ENCODE measurements around the gene PIMREG.
A peak's percentile ranks its signal among the peaks of the same experiment; 100 is the strongest.

PIMREG gene

DNA sequence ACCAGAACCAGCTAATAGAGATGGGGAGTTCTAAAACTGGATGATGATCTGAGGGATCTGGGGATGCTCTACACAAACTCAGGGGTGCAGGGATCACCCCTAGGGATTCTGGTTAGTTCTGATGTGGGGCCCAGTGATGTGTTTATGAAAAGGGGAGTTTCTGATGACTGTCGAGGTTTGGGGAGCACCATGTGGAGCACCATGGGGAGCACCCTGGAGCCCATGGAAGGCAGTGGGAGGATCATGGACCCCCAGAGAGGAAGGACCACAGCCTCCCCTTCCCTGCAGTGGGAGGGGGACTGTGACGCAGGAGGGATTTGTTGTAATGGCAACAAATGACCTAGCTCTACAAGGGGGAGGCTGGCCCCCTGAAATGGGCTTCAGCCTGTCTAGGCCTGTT is 18.4 kb downstream of the PIMREG start:
- no peak for DNase-seq

DNA sequence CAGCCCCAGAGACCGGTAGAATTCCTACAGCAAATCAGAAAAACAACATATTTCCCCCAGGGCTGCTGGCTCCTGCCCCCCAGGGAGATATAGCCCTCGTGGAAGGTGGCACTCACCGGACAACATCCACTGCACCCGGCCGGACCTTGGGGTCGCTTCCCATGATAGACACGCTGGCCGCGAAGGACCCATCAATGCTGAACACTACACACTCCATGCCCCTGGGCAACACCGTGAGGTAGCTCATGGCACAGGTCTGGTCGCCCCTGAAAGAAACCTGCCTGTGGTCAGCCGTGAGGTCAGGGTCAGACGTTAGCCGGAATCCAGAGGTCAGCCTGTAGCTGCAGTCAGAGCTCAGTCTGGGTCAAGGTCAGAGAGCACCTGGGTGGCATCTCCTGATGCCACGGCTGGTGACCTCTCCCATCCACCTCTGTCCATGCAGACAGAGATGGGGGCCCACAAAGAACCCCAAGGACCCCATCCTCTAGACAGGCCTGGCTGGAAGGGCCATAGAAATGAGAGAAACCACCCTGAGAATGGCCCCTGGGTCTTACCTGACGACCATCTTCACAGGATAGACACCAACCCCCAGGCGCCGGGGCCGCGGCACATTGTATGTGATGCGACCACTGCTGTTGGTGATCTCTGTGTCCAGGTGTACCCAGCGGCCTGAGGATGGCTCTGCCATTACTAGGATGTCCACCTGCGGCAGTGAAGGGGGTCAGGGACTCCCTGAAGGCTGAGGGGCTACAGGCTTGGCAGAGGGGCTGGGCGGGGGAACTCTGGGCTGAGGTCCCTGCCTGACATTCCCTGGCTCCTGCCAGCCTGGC is 19.6 kb downstream of the PIMREG start:
- DNase-seq: no peak

DNA sequence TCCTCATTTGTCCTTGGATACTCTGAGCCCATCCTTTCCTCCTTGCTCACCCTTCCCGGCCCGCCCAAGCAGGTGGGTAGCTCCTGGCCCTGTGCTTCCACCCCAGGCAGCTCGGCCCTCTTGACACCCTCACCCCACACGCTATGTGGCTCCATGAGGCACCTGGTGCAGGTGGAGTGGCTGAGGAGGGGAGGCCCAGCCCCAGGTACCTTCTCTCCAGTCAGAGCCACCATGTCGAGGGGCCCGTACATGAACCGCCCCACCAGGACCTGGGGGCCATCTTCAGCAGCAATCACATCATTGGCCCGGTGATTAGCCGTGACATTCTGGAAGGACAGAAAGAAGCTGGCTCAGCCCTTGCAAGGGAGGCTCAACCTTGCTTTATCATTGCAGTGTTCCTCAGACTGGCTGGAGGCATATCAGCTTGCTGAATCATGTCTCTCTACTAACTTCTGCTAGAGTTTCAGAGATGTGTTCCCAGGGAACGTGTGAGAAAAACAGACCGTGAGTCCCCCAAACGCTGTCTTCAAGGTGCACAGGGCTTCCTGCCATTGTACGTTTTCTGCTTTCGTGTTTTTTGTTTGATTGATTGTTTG is 20.3 kb downstream of the PIMREG start:
- no peak for DNase-seq

DNA sequence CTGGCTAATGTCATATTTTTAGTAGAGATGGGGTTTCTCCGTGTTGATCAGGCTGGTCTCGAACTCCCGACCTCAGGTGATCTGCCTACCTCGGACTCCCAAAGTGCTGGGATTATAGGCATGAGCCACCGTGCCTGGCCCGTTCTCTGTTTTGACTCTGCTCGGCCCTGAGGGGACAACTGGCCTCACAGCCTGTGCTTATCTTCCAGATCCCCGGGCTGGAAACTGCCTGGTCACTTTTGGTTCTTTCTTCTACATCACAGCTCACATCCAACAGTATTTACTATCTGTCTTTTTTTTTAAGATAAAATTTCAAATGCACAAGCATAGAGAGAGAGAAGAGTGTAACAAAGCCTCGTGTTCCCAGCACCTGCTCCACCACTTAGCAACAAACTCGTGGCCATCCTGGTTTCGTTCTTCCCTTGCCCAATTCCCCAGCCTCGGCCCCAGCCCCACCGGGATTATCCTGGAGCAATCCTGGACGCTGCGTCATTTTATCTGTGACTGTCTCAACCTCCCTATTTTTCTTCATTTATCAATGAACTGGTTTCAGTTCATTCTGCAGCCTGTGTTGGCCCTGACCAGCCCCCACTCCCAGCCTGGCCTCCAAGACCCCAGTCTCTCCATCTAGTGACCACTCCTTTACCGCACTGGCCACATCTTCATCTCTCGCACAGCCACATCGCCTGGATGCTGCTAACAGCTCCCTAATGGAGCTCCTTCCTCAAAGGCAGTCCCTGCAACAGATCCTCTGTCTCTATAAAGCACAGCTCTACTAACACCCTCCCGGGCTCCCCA is 21.1 kb downstream of the PIMREG start:
- DNase-seq: no peak

DNA sequence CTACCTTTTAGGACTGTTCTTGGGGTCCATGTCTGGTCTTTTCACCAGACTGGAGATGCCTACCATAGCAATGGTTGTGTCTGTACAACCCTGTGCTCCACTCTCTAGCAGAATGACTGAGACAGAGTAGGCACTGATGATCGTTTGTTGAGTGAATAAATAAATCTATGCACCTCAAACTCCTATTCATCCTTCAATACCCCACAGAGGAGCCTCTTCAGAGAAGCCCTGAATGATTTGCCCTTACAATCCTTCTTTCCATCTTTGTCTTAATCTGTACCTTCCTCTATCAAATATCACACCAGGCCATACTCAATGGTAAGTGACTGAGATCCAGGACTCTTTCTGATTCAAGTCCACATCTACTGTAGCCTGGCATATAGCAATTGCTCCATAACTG is 23.3 kb downstream of the PIMREG start:
- DNase-seq: no peak

DNA sequence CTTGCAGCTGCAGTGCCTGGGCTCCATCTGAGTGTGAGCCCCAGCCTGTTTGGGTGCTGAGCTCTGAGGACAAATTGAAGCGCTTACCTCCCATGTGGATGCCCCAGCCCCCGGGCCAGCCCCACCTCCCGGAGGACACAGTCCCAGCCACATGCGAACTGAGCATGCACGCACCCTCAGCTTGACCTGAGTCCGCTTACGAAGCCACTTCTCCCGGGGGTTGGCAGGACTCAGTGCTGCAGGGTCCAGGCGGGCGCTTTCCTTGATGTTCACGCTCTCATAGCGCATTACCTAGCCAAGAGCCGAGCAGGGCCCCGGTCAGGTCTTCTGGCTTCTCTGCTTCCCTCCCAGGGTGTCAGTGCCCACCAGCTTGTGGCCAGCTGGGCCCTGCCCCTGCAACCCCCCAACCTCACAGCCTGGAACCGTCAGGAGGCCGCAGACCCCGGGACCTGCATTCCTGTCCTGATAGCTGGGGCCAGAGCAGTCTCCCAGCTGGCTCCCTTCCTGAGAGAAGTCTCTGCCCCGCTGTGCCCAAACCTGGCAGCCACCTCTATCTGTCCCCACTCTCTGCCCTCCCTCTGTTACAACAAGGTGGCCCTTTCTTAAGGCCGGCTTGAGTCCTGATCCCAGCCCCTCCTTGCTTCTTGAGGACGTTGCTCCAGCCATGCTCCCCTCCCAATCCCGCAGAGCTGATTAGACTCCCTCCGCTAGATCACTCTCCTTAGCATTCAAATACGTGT is 24.0 kb downstream of the PIMREG start:
- DNase-seq: no peak

DNA sequence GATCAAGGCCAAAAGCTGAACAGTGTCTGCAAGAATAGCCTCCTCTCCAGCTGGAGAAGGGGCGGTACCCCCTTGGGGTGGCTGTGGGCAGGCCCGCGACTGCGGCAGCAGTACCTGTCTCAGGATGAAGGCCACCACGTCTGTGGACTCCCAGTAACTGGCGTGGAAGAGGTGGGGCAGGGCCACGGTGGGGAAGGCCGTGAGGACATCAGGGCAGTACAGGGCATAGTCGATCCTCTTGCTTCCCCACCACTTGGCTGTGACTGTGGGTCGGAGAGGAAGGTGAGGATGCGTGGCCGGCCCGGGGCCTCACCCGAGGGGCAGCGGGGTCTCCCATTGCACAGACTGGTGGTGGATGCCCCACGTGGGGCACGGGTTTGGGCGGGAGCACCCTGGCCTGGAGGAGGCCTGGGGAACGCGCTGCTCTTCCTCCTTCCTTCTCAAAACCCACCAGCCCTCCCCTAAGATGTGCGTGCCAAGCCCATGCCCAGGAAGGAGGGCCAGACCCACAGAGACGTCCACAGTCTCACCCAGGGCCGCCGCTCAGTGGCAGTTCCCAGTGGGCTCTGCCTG is 26.0 kb downstream of the PIMREG start:
- no peak for DNase-seq

DNA sequence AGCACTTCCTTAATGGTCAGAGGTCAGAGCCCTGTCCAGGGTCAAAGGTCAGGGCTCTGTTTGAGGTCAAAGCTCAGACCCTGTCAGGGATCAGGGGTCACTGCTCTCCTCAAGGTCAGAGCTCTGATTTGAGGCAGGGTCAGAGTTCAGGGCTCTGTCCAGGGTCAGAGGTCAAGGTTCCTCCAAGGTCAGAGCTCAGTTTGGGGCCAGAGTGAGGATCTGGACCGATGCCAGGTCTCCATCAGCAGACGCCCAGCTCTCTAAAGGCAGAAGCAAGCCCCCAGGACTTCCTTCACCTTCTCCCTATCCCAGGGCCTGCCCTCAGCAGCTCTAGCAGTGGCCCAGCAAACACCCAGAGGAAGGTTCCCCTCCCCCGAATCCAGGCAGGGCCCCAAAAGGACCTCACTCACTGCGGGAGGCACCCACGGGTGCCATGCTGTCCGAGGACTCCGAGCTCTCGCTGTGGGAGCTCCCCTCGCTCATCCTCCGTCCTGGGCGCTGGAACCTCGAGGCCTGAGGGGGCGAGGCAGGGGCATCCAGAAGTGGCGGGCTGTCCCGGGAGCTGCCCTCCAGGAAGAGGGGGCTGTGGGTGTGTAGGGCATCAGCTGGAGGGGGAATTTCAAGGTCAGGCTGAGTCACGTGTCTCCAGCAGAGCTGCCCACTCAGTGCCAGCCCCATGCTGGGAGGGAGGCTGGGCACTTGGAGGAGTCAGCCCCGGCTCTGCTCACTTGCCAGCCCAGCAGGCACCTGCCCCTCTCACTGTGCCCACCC is 26.7 kb downstream of the PIMREG start:
- DNase-seq: no peak

DNA sequence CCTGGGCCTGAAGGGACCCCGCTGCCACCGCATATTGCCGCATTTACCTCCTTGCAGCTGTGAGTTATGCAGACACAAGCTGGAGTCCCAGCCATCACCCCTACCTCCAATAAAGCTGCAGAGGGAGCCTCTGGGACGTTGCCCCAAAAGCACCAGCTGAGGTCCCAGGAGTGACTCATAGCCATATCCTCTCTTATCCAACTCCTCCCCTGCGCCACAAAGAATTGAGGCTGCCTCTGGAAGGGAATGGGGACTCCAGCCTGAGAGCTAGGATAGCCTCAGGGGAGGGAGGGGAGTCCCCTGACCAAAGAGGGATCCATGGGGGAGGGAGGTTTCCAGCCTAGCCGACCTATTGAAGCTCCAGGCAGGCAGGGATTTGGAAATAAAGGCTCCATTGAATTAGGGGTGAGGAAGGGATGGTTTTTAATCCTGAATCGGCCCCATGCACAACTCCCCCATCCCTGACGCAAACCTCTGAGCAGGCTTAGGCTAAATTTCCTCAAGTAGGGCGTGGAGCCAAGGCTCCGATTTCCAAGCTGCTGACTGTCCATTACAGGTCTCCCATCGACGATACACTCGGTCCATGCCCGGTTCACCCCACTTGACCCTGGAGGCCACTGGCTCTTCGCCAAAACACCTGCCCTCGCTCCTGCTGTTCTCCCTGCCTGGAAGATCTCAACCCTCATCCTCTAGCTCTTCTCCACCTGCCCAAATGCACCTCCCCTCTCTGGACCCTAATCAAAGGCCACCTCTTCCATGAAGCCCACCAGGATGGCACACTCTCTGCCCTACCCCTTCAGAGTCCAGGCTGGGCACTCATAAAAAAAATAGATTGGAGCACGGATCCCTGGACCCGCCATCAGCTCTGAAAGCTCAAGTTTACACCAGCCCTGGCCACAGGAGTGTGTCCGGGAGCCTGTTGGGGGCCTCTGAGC is 27.5 kb downstream of the PIMREG start:
- peak in 1 of 2 donors; percentile 22 for DNase-seq

DNA sequence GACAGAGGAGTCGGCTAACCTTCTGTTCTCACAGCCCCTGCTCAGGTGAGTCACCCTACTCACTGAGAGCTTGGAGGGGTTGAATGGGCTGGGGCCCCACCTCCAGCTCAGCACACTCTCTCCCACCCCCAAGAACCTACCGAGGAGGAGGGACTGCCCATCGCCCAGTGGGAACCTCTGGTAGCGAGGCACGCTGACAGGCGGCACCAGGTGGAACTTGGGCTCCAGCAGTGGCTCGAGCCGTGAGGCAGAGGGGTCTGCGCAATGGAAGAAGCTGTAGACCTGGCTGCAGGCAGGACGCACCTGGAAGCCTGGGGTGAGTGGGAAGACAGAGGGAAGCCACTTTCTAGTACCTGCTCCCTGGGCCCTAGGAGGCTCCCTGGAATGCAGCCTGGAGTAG is 28.3 kb downstream of the PIMREG start:
- DNase-seq: no peak

DNA sequence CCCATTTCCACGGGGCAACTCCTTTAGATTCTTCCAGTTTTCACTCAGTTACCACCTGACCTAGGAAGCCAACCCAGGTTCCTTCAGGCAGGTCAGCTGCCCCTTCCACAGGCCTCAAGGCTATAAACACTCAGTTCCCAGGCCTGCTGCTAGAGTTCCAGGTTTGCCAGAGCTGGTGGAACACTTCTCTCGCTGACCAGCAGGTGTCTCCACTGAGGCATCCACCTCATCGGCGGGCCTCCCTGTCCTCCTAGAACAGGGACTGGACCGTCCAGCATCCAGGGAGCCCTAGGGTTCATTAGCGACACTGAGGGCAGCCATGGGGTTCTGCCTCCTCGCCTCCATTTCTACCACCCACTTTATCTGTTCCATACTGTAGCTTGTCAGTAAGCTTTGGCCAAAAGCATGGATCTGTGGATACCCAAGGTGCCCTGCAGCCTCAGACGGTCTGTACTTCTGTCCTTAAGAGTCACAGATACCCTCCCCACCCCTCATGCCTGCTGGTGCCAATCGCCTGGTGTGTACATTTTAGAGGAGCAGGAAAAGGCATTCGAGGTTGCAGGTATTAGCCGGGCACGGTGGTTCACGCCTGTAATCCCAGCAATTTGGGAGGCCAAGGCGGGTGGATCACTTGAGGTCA is 29.0 kb downstream of the PIMREG start:
- peak; percentile 25 to 41 for DNase-seq

DNA sequence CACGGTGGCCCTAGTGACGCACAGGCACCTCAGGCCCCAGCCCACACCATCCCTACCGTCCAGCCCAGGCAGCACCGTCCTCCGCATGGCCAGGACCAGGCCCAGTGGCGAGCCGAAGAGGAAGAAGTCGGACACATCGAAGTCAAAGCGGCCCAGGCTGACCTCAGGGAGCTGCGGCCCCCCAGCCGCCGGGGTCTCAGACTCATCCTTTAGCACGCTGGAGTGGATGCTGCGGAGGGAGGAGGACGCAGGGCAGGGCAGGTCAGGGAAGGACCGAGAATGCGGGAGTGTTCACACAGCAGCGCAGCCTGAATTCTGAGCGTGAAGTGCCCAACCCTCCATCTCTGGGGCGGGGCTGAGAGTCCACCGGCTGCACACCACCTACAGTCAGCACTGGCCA is 30.1 kb downstream of the PIMREG start:
- DNase-seq: no peak

DNA sequence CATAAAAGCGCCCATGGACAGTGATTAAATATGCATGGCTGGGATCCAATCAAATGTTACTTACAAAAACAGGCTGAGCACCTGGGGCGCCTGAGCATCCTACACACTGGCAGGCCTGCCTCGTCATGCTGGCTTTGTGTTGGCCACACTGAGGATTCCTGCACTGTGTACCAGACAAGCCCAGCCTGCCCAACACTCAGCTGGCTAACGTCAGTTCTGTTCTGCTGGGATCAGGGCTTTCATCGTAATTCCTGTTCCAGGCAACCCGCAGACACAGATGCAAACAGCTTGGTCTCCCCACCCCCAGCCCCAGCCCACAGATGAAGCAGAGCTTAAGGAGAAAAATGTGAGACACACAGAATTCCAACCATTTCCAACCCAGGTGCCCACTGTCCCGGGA is 30.7 kb downstream of the PIMREG start:
- DNase-seq: no peak

DNA sequence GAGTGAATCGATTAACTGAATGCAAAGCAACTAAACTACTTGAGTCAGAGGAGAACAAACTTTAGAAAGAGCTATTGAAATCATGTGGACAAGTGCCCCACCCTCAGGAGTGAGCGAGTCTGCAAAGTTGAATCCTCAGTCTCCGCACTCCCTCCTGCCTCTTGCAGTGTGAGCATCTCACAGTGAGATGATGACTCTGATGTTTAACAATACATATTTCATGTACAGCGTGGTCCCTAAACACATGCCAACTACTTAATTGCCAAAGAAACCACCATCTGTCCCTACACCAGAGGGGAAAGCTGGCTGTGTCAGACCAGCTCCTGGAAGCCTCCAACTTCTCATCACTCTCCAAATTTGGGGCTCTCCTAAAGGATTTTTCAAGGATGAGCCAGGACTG is 31.2 kb downstream of the PIMREG start:
- no peak for DNase-seq

DNA sequence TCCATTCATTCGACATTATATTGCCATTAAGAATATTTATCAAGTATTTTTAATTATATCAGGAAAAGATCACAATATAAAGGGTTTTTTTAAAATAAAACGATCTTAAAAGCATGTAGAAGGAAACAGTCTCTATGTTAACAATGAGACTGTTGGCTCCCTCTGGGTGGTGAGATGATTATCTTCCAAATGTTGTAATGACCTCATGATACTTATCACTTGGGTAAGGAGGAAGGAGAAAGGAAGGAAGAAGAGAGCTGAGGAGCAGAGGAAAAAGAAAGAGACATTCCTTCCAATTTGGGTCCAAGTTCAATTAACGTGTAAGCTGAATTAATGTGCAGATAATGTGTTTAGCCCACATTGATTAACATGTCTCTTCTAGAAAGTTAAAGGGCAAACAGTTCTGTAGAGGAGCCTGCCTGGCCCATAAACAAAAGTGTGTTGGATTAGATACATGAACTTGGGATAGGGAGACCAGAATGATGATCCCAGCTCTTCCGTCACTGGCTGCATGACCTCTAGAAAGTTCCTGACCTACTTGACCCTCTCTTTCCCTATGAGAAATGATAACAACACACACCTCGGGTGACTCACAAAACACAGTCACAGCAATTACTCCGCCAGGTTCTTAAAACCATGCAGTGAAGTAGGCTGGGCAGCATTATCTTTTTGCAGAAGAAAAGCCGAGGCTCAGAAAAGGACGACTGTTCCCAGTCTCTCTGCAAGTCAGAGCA is 32.0 kb downstream of the PIMREG start:
- no peak for DNase-seq

DNA sequence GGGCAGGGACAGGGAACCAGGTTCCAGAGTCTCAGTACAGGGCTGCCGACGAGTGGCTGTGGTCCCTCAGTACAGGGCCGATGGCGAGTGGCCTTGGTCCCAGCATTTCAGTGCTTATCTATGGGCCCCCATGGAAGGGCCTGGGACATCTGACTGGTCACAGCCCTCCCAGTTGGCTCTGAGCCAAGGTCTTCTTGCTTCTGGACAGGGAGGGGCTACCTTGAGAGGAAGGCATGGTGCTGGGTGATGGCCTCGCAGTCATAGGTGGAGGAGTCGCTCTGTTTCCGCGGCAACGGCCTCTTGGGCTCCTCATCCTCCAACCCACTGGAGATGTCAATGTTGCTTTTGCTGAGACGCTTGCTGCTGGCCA is 32.5 kb downstream of the PIMREG start:
- no peak for DNase-seq

DNA sequence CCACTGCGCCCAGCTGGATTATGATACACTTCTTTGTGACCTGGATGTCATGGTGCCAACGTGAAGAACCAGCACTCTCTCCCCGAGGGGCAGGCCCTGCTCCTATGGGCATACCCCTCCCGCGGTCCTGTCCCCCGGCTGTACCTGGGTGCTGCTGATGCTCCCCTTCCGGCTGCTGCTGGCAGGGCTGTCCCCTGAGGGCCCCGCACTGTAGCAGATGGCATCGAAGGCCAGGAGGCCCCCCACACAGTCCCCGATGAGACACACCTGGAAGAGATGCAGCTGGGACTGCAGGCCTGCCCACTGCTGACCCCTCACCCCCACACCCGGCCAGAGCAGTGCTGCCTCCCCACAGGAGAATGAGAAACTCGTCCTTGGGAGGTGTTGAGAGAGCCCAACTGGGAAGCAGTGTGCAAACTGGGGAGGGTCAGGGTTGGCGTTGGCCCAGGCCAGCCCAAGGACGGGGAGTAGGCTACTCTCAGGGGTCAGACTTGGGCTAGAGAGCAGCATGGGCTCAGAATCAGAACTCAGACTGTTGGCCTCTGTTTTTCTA is 33.7 kb downstream of the PIMREG start:
- DNase-seq: no peak

DNA sequence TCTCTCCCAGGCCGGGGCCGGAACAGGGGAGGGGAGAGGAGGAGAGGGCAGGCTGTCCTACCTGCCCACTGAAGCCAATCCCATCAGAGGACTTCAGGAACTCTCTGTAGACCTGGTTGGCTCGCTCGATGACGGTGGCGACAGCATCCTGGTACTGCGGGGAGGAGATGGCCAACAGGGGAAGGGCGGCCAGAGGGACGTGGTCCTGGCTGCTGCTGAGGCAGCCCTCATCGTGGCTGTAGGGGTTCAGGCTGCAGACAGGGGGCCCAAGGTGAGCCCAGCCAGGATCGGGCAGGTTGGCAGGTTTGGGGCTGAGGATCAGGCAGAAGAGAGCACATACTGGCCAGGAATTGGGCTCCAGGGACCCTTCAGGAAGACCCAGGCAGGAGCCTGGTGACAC is 34.2 kb downstream of the PIMREG start:
- no peak for DNase-seq

DNA sequence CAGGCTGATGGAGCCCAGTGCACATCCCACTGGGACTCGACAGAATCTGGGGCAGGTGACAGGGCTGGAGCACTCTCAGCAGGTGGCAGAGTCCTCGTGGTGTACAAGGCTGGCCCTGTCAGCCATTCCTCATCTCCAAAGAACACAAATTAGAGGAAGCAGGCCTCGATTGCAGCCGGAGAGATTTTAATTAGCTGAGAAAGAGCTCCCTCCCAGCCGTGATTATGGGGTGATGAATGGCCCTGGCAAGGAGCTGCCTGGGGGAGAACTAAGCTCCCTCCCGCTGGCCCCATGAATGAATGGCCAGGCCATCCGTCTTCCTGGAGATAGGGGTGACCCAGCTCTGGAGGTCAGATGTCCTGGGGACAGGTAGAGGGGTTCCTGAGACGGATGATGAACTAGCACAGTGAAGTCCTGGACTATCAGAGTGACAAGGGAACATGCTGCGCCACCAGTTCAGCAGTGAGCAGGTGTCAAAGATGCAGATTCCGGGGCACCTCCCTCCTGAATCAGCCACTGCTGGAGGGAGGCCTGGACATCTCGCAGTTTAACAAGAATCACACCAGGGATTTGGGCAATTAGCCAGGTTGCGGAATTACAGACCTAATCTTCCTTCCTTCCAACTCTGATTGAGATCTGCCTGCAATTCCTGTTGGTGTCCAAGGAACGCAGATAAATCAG is 35.5 kb downstream of the PIMREG start:
- no peak for DNase-seq

All from bone marrow (tissue), 2 donors.